ENCODE results near the gene HS3ST3B1. TPM values are rescaled to one million over a fixed set of nuclear protein-coding genes. Genes with fewer than 3 reads are reported as not detected.

Gene HS3ST3B1
- total RNA-seq, 1 donor = 10.4 TPM

GRCh38 chr17:14372905-14373613 lies 72.2 kb downstream of the HS3ST3B1 start:
- no peak for DNase-seq (ENCODE audit: low read depth)
- no peak overlapping the region for H3K4me3 ChIP-seq (ENCODE audit: low read depth, low read length)
- TF ChIP-seq, protein P1, sequence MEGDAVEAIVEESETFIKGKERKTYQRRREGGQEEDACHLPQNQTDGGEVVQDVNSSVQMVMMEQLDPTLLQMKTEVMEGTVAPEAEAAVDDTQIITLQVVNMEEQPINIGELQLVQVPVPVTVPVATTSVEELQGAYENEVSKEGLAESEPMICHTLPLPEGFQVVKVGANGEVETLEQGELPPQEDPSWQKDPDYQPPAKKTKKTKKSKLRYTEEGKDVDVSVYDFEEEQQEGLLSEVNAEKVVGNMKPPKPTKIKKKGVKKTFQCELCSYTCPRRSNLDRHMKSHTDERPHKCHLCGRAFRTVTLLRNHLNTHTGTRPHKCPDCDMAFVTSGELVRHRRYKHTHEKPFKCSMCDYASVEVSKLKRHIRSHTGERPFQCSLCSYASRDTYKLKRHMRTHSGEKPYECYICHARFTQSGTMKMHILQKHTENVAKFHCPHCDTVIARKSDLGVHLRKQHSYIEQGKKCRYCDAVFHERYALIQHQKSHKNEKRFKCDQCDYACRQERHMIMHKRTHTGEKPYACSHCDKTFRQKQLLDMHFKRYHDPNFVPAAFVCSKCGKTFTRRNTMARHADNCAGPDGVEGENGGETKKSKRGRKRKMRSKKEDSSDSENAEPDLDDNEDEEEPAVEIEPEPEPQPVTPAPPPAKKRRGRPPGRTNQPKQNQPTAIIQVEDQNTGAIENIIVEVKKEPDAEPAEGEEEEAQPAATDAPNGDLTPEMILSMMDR (IDR thresholded peaks at IDR 0.05; ENCODE audit: insufficient read depth, low read depth, low read length) = no peak

- TF ChIP-seq, protein P1 (IDR thresholded peaks at IDR 0.05; ENCODE audit: insufficient read depth, low read depth, low read length) = no peak
- H3K4me3 ChIP-seq (ENCODE audit: low read depth, low read length) = no peak overlapping the region
- peak; percentile 53 for DNase-seq (ENCODE audit: low read depth)
Observed at GRCh38 chr17:14373614-14374259, 72.9 kb downstream of the HS3ST3B1 start.

- DNase-seq (ENCODE audit: low read depth) = no peak
- no peak overlapping the region for H3K4me3 ChIP-seq (ENCODE audit: low read depth, low read length)
- TF ChIP-seq, protein P1 (IDR thresholded peaks at IDR 0.05; ENCODE audit: insufficient read depth, low read depth, low read length) = no peak
Observed at GRCh38 chr17:14374268-14374667, 73.4 kb downstream of the HS3ST3B1 start.

DNA sequence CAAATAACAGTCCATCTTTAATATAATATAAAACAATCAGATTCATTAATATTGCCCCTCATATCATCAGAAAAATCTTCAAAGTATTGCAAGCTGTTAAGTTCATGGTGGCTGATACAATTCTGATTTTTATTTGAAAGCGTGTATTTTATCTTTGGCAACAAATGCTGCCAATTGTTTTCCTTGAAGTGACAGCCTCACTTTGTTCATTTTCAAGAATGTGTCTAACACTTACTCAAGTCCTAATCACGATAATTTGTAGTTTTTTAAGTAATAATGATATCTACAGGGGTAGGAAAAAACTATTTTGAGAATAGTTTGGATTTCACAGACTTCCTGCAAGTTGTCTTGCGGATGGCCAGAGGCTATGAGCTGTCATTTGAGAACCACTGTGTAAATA lies 75.8 kb downstream of the HS3ST3B1 start:
- DNase-seq (ENCODE audit: low read depth) = no peak
- no peak overlapping the region for H3K4me3 ChIP-seq (ENCODE audit: low read depth, low read length)
- TF ChIP-seq, protein P1 (IDR thresholded peaks at IDR 0.05; ENCODE audit: insufficient read depth, low read depth, low read length) = no peak

DNA sequence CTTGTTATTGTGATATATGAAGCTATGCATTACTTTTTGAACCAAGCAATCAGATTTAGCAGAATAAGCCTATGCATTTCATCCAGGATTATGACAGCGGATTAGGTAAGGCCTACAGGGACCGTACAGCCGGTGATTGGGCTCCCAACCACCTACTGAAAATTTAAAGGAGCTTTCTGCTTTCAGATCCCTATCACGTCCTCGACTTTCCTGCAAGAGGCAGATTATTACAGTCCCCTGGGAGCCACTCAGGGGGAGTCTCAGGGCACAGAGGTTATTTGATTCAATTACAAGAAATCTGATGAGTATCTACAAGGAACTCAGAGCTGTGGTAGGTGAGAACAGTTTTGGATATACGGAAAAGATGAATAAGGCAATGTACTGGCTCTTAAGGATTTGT lies 80.7 kb downstream of the HS3ST3B1 start:
- no peak for DNase-seq (ENCODE audit: low read depth)
- TF ChIP-seq, protein P1 (IDR thresholded peaks at IDR 0.05; ENCODE audit: insufficient read depth, low read depth, low read length) = no peak
- H3K4me3 ChIP-seq (ENCODE audit: low read depth, low read length) = no peak overlapping the region

DNA sequence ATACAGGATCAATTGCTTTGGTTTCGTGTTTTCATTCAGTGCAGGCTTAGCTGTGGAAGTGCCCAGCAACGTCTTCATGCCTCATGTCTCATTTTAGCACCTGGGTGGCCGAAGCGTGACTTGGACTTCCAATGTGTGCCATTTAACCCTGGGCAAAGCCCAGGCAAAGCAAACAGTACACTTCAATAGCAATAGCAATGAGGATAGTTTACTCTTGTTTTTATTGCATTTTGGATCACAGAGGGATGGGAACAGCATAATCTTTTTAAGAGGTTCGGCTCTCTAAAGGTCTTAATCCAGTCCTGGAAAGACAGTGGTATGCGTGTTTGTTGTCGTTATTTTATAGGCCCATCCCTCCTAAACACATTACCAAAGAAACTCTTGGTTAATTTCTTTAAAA lies 86.2 kb downstream of the HS3ST3B1 start:
- TF ChIP-seq, protein P1 (IDR thresholded peaks at IDR 0.05; ENCODE audit: insufficient read depth, low read depth, low read length) = no peak
- no peak for DNase-seq (ENCODE audit: low read depth)
- no peak overlapping the region for H3K4me3 ChIP-seq (ENCODE audit: low read depth, low read length)
